BE2C (cell line): ENCODE data around the gene CHIC1.
"Not testable (repeated sequence)": the region's sequence is repeated elsewhere in the genome, so short reads cannot be mapped to it uniquely, and the experiment has no call there.

ENCODE experiments used
- DNase-seq: peaks from one replicate; pipeline ENCODE4 v3.0.0-alpha.2; 2020
- H3K27me3 ChIP-seq: fragments of 250-450 bp; sonication (Bioruptor Pico); 2 replicates; pipeline ENCODE4 v1.5.1; 2020; ENCODE audit warnings: mild to moderate bottlenecking
- H3K36me3 ChIP-seq: fragments of 250-450 bp; sonication (Bioruptor Pico); 2 replicates; pipeline ENCODE4 v1.5.1; 2020; ENCODE audit warnings: mild to moderate bottlenecking
- H3K4me1 ChIP-seq: fragments of 250-450 bp; sonication (Bioruptor Pico); 2 replicates; pipeline ENCODE4 v1.5.1; 2020
- H3K4me3 ChIP-seq: 2 replicates; pipeline ENCODE4 v1.5.1; 2011; ENCODE audit warnings: low read depth, low read length
- H3K9me3 ChIP-seq: fragments of 250-450 bp; sonication (Bioruptor Pico); 2 replicates; pipeline ENCODE4 v1.5.1; 2020
- CTCF ChIP-seq: IDR thresholded peaks from 2 replicates; pipeline ENCODE4 v1.5.1; 2012; ENCODE audit warnings: mild to moderate bottlenecking, low read depth, low read length

CHIC1 gene

GRCh38 chrX:73647212-73647611 lies 84.2 kb downstream of the CHIC1 start:
- Histone ChIP-seq H3K9me3 (no peaks in the 10 kb centered on the region), H3K4me3 (no peak overlapping the region)
- no peak for TF ChIP-seq CTCF

DNA sequence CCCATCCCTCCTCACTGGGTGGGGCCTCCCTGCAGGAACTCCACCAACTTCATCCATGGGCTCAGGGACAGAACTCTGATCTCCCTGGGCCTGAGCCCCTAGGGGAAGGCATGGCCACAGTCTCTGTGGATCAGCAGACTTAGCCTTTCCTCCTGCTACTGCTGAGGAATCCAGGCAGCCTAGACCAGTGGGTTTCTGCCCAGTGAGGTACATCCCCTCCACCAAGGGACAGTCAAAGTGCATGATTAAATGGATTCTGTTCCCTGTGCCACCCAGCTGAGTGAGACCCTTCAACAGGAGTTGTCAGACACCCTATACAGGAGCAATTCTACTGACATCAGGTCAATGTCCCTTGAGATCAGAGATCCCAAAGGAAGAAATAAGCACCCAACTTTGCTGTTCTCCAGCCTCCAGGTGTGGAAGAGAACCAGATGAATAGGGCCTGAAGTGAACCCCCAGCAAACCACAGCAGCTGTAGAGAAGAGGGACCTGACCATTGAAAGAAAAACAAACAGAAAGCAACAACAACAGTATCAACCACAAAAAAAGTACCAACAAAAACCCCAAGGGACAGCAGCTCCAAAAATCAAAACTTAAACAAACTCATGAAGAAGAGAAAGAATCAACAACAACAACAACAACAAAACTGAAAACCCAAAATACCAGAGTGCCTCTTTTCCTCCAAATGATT lies 84.8 kb downstream of the CHIC1 start:
- Histone ChIP-seq H3K36me3 (no peaks in the 10 kb centered on the region), H3K9me3 (no peaks in the 10 kb centered on the region), H3K4me1 (no peaks in the 10 kb centered on the region), H3K27me3 (no peaks in the 10 kb centered on the region), H3K4me3 (no peak overlapping the region)
- DNase-seq, result no peak
- TF ChIP-seq CTCF, result no peak

More at GRCh38 chrX:73647212-73647611, 84.2 kb downstream of the CHIC1 start:
- Histone ChIP-seq H3K4me1 (no peaks in the 10 kb centered on the region), H3K27me3 (no peaks in the 10 kb centered on the region), H3K36me3 (no peaks in the 10 kb centered on the region)
- peak; percentile 18 for DNase-seq

GRCh38 chrX:73661322-73661721 lies 98.3 kb downstream of the CHIC1 start:
- H3K9me3 ChIP-seq, H3K4me3 ChIP-seq, H3K27me3 ChIP-seq, DNase-seq, H3K4me1 ChIP-seq, H3K36me3 ChIP-seq: not testable (repeated sequence)

DNA sequence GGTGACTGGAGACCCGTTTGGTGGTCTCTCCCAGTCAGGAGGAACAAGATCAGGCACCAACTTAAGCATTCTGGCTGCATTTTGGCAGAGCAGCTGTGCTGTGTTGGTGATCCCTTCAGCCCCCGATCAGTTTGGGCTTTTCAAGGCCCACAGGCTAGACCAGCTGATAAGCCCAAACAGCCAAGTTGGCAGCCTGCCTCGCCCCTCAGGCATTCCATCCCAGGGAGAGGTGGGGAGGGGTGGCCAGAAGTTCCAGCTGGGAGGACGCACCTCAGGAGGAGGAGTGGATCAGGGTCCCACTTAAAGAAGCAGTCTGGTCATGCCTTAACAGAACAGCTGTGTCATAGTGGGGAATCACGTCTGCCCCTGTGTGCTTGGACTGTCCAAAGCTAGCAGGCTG lies 105.8 kb downstream of the CHIC1 start:
- no peaks in the 10 kb centered on the region for H3K36me3 ChIP-seq
- no peak for TF ChIP-seq CTCF
- H3K9me3 ChIP-seq, result no peaks in the 10 kb centered on the region
- peak; percentile 17 for DNase-seq
- H3K27me3 ChIP-seq, result no peaks in the 10 kb centered on the region
- H3K4me3 ChIP-seq, result no peak overlapping the region
- H3K4me1 ChIP-seq, result no peaks in the 10 kb centered on the region

- Histone ChIP-seq H3K9me3 (no peaks in the 10 kb centered on the region), H3K4me3 (no peak overlapping the region), H3K36me3 (no peaks in the 10 kb centered on the region), H3K27me3 (no peaks in the 10 kb centered on the region), H3K4me1 (no peaks in the 10 kb centered on the region)
- no peak for DNase-seq
- no peak for TF ChIP-seq CTCF
These were observed 118.4 kb downstream of the CHIC1 start for GRCh38 chrX:73681408-73681807.

DNA sequence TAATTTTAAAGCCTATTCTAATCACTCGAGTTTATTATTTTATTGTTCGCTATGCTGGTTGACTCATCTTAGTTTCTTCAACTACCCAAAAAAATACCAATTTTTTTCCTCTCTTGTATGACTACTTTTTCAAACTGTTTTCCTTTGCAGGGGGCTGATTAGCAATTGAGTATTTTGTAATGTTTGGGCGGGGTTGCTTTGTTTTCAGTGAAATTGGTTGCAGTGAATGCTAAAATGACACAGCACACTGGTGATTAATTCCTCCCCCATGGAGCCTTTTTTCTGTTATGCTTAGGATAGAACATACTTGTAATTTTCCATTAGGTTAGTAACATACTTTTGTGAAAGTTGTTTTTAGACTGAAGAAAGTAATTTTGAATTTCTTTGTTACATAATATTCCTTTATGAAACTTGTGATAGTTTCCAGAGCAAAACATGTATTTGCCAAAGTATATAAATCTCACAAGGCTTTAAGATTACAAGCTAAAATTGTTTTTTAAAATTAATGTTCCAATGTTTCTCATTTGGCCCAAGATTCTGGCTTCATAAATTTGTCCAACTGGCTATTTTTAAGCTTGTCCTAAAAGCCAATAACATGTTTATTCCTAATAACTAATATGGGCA lies 120.4 kb downstream of the CHIC1 start:
- Histone ChIP-seq H3K36me3 (no peaks in the 10 kb centered on the region), H3K27me3 (no peaks in the 10 kb centered on the region), H3K9me3 (no peaks in the 10 kb centered on the region), H3K4me3 (no peak overlapping the region), H3K4me1 (no peaks in the 10 kb centered on the region)
- no peak for TF ChIP-seq CTCF
- no peak for DNase-seq

- not testable (repeated sequence) for H3K4me3 ChIP-seq, H3K36me3 ChIP-seq, H3K27me3 ChIP-seq, H3K4me1 ChIP-seq, H3K9me3 ChIP-seq, DNase-seq
These were observed 144.0 kb downstream of the CHIC1 start for GRCh38 chrX:73707014-73707413.
